Thoracic aorta (tissue), 2 donors: Measurements from ENCODE around the gene RDH5. TPM values are rescaled to one million over a fixed set of nuclear protein-coding genes. Genes with fewer than 3 reads are reported as not detected.
"Not testable (repeated sequence)": the region's sequence is repeated elsewhere in the genome, so short reads cannot be mapped to it uniquely, and the experiment has no call there.

Experiments
- ATAC-seq: fragments of 150-250 bp; one replicate; pipeline ENCODE4 v1.8.0; 2017; ENCODE audit warnings: low read depth; ENCODE audit not compliant: insufficient number of reproducible peaks, low FRiP score
- DNase-seq: peaks from one replicate; pipeline ENCODE4 v3.0.0-alpha.2; 2020; ENCODE audit warnings: low spot score
- H3K27ac ChIP-seq, 2 donors: fragments of 200-600 bp; sonication (generic); 1 replicate in 1 of 2; 2 replicates in 1 of 2; pipeline ENCODE4 v1.5.1; 2016; ENCODE audit warnings: mild to moderate bottlenecking in 2 of 2, moderate library complexity in 2 of 2
- H3K27me3 ChIP-seq: fragments of 200-600 bp; sonication (generic); replicated peaks from 2 replicates; pipeline ENCODE4 v1.6.0; 2016; ENCODE audit warnings: mild to moderate bottlenecking; ENCODE audit not compliant: insufficient read depth
- H3K36me3 ChIP-seq: fragments of 200-600 bp; sonication (generic); one replicate; pipeline ENCODE4 v1.5.1; 2016
- H3K4me1 ChIP-seq, 2 donors: fragments of 200-600 bp; sonication (generic); 1 replicate in 1 of 2; 2 replicates in 1 of 2; pipeline versions ENCODE4 v1.5.1 to v1.6.0; 2016; ENCODE audit warnings: low read depth in 2 of 2, mild to moderate bottlenecking in 1 of 2; ENCODE audit not compliant: control insufficient read depth in 1 of 2
- H3K4me3 ChIP-seq: fragments of 200-600 bp; sonication (generic); 2 replicates; pipeline ENCODE4 v1.5.1; 2016; ENCODE audit warnings: mild to moderate bottlenecking
- H3K9me3 ChIP-seq: fragments of 200-600 bp; sonication (generic); 2 replicates; pipeline ENCODE4 v1.5.1; 2016
- CTCF ChIP-seq: fragments of 200-600 bp; sonication (generic); IDR thresholded peaks from one replicate; pipeline ENCODE4 v1.5.1; 2019; ENCODE audit warnings: antibody characterized with exemption
- total RNA-seq, 2 donors: library from RNA; depleted of rRNA; stranded (reverse); fragments of >200 nt; gene quantifications; one replicate each; pipeline versions ENCODE4 v1.1.0 to v1.2.3, GENCODE V29; 2016

Gene RDH5
- total RNA-seq, 2 donors from 2014 or later = 24.4 to 29.5 TPM

DNA sequence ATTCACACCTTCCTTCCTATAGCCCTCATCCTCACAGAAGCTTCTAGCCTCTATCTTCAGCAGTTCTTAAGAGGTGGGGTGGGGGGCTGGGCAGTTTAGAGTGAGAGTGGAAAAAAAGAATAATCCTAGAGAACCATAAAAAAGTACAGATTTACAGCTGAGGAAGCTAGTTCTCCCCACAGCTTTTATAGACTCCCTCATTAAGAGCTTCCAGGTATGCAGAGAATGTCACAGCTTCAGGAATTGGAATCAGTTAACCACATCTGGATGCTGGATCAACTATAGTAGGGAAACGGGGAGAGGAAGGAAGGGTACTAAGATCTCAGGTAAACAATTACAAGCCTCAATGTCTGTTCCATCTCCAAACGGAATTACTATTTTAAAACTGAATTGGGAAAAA is 35.1 kb downstream of the RDH5 start:
- DNase-seq (no peak), ATAC-seq (no peak)
- no peak overlapping the region for H3K27ac ChIP-seq
- H3K9me3 ChIP-seq = no peaks in the 10 kb centered on the region
- TF ChIP-seq CTCF = no peak
- H3K4me3 ChIP-seq = no peak overlapping the region
- peaks cover 70% of the 10 kb centered on the region for H3K36me3 ChIP-seq
- H3K27me3 ChIP-seq = no peaks in the 10 kb centered on the region
- no peaks in the 10 kb centered on the region for H3K4me1 ChIP-seq

GRCh38 chr12:55757701-55758100 is 37.5 kb downstream of the RDH5 start:
- no peaks in the 10 kb centered on the region for H3K4me1 ChIP-seq
- no peaks in the 10 kb centered on the region for H3K27me3 ChIP-seq
- DNase-seq (no peak), ATAC-seq (no peak)
- peaks cover 51% of the 10 kb centered on the region for H3K36me3 ChIP-seq
- no peak overlapping the region for H3K27ac ChIP-seq
- H3K9me3 ChIP-seq = no peaks in the 10 kb centered on the region
- H3K4me3 ChIP-seq = no peak overlapping the region
- TF ChIP-seq CTCF = no peak

GRCh38 chr12:55758575-55758974 is 38.4 kb downstream of the RDH5 start:
- H3K4me3 ChIP-seq, H3K9me3 ChIP-seq, DNase-seq, ATAC-seq, H3K27me3 ChIP-seq, H3K4me1 ChIP-seq, H3K27ac ChIP-seq: not testable (repeated sequence)
- H3K36me3 ChIP-seq = peaks cover 43% of the 10 kb centered on the region

DNA sequence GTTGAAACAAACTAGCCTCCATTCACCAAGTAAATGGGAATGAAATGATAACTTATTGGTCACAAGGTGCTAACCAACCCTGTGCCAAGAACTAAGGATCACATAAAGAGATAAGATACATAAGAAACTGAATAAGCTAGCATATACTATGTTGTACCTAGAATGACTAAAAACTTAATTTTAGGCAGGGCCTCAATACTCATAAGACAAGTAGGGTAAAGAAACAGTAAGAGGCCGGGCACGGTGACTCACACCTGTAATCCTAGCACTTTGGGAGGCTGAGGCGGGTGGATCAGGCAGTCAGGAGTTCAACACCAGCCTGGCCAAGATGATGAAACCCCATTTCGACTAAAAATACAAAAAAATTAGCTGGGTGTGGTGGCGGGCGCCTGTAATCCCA is 40.5 kb downstream of the RDH5 start:
- DNase-seq (no peak), ATAC-seq (no peak)
- no peak for TF ChIP-seq CTCF
- Histone ChIP-seq H3K4me1 (no peaks in the 10 kb centered on the region), H3K36me3 (peaks cover 32% of the 10 kb centered on the region), H3K9me3 (no peaks in the 10 kb centered on the region), H3K27me3 (no peaks in the 10 kb centered on the region), H3K4me3 (no peak overlapping the region), H3K27ac (no peak overlapping the region)

DNA sequence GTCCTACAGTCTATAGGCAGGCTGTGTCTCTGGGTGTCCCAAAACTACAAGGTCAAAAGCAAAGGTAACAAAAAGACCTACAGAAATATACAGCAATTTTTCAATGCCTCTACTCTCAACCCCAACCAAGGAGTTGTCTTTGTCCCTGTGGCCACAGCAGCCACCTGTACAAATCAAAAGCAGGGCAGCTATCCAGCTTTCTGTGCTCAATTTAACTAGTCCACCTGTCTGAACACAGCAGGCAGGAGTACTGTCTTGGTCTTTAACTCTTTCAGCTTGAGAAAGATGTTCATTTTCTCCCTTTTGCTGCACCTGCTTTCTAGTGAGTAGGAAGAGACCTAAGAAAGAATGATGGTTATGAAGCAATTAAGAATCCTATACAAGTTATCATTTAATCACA is 42.5 kb downstream of the RDH5 start:
- TF ChIP-seq CTCF = no peak
- H3K27ac ChIP-seq = no peak overlapping the region
- no peaks in the 10 kb centered on the region for H3K9me3 ChIP-seq
- H3K27me3 ChIP-seq = no peaks in the 10 kb centered on the region
- DNase-seq (no peak), ATAC-seq (no peak)
- no peaks in the 10 kb centered on the region for H3K4me1 ChIP-seq
- H3K4me3 ChIP-seq = no peak overlapping the region
- H3K36me3 ChIP-seq = peaks cover 20% of the 10 kb centered on the region

GRCh38 chr12:55765736-55766290 is 45.6 kb downstream of the RDH5 start:
- H3K4me3 ChIP-seq = no peak overlapping the region
- no peak overlapping the region for H3K27ac ChIP-seq
- H3K9me3 ChIP-seq = no peaks in the 10 kb centered on the region
- TF ChIP-seq CTCF = no peak
- peaks cover 6% of the 10 kb centered on the region for H3K36me3 ChIP-seq
- no peaks in the 10 kb centered on the region for H3K27me3 ChIP-seq
- no peak for ATAC-seq
- DNase-seq = no peak
- H3K4me1 ChIP-seq = no peaks in the 10 kb centered on the region
